Central memory CD4-positive, alpha-beta T cell (primary cell): ENCODE data around the gene MLANA.
A peak's percentile ranks its signal among the peaks of the same experiment; 100 is the strongest.
"Not testable (repeated sequence)": the region's sequence is repeated elsewhere in the genome, so short reads cannot be mapped to it uniquely, and the experiment has no call there.

Source experiments
- DNase-seq: peaks from one replicate; pipeline ENCODE4 v3.0.0; 2022

The MLANA gene

DNA sequence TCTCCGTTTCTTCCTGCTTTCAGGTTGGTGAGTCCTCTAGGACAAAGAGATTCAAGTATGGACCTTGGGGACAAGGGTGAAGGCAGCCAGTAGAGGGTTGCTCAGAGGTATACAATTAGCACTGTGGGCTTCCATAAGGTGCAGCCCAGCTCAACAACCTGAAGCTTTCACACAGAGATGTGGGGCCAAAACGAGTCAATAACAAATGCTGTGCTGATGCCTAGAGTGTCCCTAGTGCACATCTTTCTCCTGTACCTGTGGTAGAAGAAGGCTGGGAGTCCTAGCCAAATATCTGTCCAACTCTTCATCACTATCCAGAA lies 20.7 kb upstream of the MLANA start:
- no peak for DNase-seq

DNA sequence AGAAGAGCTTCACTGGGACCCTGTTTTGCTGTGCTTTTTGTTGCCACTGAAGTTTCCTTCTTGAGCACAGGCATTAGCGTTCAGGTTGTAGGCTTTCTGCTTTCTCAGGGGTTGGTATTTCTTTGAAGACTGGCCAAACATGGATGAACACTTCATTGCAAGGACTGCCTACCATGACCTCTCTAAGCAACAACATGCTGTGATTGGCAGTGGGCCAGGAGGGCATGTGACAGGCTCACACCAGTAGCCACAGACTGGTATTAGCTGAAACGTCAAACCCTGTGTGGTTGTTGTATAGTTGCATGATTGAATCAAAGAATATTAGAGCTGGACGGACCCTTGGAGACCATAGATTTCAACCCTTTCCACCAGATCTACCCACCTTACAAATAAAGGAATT lies 20.0 kb upstream of the MLANA start:
- no peak for DNase-seq

DNA sequence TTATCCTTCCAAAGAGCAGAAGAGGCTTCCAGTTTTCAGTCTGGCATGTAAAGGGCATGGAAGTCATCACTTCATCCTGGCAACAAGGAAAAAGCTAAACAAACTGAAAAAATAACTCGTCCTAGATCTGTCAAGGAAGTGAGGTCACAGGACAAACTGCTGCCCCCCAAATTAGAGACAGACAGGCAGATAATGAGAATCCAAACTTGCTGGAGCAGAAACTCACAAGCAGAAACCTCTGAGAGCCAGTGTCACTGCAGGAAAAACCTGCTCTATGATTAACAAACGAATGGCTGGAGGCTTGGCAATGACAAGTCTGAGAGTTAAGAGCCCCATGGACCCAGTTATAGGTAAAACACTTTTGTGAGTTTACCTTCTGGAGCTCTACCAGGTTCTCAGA lies 18.9 kb upstream of the MLANA start:
- DNase-seq: no peak

DNA sequence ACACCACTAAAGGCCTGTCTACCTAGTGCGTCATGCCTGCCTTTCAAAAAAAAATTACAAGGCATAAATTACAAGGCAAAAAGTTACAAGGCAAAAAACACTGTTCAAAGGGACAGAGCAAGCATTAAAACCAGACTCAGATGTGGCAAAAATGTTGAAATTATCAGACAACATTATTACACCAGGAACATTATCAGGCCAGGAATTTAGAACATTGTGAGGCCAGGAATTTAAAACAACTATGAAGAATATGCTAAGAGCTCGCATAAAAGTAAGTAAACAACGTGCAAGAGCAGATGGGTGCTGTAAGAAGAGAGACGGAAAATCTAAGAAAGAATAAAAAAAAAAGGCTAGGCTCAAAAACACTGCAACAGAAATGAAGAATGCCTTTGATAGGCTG lies 18.2 kb upstream of the MLANA start:
- DNase-seq: no peak

DNA sequence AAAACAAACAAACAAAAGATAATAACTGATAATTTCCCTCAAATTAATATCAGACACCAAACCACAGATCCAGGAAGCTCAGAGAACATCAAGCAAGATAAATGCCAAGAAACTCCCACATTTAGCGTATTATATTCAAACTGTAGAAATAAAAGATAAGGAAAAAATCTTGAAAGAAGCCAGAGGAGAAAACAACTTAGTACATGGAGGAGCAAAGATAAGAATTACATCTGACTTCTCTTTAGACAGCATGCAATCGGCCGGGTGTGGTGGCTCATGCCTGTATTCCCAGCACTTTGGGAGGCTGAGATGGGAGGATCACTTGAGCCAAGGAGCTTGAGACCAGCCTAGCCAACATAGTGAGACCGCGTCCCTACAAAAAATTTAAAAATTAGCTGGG lies 17.2 kb upstream of the MLANA start:
- no peak for DNase-seq

DNA sequence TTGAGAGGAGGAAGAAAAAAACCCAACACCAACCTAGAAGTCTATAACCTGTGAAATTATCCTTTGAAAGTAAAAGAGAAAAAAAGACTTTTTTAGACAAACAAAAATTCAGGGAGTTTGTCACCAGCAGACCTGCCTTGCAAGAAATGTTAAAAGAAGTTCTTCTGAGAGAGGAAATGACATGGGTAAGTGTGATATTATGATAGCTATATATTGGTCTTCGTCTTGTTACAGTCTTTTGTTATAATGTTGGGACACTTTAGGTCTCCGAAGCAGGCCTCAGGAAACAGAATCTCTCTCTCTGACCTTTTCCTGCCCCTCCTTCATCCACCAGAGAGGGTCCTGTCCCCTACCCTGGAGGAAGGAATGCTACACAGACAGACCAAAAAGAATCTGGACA lies 16.6 kb upstream of the MLANA start:
- no peak for DNase-seq

DNA sequence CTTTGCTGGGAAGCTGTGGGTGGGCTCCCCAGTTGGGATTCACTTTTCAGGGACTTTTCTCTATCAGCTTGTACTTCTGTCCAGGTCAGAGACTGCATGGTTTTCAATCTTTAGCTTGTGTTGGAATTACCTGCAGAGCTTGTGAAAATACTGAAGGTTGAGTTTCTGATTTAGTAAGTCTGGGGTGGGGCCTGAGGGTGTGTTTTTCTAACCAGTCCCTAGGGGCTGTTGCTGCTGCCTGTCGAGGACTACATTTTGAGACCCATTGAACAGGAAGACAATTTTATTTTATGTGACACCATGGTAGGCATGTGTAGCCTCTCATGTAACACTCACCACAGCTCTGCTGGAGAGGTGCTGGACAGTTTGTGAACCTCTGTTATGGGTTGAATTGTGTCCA lies 14.7 kb upstream of the MLANA start:
- no peak for DNase-seq

DNA sequence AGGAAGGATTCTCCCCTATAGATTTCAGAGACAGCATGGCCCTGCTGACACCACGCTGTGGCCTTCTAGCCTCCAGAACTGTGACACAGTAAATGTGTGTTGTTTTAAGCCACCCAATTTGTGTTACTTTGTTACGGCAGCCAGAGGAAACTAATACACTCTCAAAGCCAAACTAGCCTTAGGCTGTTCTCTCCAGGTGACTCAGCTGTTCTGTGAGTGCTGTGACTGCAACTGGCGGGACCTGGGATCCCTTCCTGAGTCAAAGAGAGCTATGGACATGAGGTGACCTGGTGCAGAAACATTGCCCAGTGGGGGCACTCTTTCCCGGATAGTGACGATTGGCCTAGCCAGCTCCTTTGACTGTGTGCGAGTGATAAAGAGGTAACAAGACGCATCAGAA lies 14.0 kb upstream of the MLANA start:
- no peak for DNase-seq

DNA sequence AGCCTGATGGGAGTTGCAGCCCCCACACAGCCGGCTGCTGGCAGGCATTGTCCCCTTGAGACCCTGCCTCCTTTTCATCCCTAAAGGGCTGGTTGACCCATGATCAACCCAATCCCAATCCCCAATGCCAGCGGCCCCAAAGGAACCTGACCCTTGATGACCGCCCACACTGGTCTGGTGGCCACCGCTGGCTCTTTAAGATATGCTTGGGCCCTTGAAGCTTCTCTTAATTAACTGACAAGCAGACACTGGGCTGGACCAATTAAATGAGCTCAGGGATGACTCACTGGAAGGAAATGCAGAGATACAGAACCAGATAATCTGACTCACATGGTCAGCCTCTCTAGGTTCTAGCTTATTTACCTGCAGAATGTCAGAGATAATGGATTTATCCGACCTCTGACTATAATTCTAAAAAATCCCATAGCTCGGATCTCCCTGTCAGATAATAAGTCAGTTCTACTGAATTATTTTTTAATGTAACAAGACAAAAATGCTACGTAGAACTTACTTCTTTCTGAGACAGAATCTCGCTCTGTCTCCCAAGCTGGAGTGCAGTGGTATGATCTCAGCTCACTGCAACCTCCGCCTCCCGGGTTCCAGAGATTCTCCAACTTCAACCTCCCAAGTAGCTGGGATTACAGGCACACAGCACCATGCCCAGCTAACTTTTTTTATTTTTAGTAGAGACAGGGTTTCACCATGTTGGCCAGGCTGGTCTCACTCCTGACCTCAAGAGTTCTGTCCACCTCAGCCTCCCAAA lies 11.1 kb upstream of the MLANA start:
- no peak for DNase-seq

DNA sequence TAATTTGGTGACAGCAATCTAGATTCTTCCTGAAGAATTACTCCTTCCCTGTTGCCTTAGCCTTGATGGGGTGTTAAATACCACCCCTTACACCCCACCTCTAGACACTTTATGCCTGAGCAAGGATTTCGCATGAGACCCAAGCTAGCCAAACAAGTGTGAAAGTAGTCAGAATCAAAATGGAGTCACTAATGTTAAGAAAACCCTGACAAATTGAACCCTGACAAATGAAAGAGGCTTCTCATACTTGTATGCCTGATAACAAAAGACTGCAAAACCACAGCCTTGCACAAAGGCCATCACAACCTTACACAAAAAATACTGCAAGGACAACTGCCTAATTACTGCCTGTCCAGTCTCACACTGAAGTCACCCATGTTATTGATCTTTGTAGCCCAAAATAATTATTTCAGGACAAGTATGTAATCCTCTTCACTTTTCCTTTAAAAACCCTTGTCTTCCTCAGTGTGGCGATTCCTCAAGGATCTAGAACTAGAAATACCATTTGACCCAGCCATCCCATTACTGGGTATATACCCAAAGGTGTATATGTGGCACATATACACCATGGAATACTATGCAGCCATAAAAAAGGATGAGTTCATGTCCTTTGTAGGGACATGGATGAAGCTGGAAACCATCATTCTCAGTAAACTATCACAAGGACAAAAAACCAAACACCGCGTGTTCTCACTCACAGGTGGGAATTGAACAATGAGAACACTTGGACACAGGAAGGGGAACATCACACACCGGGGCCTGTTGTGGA lies 8.3 kb upstream of the MLANA start:
- not testable (repeated sequence) for DNase-seq

DNA sequence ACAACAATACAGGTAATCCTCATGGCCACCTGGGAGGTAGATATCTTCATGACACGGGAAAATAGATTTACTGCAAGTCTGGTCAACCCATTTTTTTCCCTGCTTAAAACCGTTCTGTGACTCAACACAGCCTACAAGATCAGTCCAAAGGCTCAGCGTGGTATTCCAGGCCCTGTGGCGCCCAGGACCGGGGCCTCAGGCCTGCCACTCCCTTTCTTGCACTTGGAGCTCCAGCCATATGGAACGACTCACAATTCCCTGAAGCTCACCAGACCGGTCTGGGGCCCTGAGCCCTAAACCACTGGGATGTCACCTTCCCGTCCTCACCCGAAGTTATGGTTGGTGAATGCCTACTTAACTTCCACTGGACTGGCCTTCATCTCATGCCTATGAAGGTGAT lies 6.5 kb upstream of the MLANA start:
- no peak for DNase-seq

DNA sequence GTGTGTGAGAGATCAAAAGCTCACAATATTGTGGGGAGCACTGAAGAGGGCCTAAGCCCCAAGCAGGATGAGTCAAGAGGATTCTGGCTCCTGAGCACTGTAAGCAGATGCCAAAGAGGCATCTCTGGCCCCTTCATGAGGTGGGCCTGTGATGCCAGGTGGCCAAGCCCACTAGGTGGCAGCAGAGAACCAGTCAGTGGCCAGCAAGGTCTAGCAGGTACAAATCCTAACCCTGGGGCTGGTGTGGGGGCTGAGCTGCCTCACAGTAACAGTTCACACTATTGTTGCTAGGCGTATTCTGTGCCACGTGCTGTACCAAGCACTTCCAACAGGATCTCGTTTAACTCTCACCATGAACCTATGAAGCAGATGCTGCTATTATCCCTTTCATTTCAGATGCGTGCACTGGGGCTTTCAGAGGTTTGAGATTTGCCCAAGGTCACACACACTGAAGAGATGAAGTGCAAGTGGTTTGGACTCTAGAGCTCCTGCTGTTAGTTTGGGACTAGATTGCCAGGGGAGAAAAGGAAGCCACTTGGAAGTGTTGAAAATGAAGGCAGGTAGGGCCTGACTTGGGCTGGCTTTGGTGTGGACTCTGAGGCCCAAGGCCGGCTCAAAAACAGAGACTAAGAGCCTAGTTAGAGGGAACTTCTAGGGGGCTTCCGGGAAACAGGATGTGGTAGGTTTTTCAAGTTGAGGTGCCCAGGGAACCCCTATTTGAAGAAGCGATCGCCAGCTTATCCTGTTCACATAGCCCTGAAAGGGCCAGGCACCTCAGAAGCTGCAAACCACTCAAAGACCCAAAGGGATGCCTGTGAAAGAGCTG lies 4.4 kb upstream of the MLANA start:
- DNase-seq: peak; percentile 50

DNA sequence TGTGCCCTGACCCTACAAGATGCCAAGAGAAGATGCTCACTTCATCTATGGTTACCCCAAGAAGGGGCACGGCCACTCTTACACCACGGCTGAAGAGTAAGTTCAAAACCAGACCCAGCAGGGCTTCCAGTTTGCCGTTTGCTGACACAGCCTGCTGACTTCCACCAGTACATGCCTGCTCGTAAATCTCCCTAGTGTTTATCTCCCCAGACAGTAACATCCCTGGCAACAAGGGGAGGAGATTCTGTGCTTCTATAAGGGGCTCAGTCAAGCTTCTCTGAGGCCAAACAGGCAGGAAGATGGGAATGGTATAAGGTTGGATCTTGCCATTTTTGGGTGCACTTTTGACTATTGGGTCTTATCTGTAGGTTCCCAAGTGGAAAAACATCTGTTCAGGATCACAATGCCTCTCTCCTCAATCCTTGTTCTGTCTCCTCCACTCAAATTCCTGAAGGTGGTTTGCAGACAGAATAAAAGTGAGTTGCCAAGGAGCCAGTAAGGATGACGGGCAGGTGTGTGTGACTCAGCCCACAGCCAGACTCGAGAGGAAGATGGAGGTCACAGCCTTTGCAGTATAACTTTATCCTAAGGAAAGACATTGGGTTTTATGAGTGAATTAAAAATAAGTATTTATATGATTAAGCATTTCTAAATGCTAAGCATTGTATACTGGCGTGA lies 1.9 kb downstream of the MLANA start:
- DNase-seq: no peak

DNA sequence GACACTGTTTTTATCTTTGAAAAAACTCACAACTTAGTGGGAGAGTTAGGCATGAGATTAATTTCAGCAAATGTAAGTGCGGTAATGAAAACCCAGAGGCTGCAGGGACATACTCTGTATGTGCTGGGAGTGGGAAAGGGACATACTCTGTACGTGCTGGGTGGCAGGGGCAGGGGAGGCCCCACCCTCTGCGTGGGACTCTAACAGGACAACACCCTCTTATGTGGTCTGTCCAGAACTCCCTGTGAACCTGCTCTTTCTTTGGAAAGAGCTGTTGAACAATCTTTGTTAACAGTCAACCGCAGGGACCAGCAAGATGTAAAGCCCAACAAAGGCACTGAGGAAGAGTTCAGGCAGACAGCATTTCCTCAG lies 2.4 kb downstream of the MLANA start:
- no peak for DNase-seq

DNA sequence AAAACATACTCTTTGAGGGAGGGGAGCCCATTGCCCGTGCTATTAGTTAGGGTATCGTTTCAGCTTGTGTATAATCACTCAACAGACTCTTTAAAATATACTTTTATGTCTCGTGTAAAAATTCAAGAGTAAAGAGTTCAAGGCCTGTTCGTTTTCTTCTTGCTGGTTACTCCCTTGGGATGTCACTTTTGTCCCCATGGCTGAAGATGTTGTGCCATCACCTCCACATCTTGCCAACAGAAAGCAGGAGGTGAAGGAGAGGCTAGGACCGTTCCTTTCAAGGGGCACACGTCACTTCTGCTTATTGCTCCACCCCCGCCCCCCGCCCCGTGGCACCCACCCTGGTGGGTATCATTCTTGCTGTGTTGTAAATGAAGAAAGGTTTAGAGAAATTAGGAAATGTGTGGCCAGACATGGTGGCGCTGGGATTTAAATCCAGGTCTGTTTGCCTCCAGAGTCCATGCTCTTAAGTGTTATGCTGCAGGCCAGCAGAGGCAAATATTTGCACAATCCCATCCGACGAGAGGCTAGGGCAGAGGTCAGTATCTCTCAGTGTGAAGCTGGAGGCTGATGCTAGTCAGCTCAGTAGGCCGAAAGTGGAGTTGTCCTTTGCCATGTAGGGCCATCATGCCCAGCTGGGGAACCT lies 3.0 kb downstream of the MLANA start:
- DNase-seq: no peak

DNA sequence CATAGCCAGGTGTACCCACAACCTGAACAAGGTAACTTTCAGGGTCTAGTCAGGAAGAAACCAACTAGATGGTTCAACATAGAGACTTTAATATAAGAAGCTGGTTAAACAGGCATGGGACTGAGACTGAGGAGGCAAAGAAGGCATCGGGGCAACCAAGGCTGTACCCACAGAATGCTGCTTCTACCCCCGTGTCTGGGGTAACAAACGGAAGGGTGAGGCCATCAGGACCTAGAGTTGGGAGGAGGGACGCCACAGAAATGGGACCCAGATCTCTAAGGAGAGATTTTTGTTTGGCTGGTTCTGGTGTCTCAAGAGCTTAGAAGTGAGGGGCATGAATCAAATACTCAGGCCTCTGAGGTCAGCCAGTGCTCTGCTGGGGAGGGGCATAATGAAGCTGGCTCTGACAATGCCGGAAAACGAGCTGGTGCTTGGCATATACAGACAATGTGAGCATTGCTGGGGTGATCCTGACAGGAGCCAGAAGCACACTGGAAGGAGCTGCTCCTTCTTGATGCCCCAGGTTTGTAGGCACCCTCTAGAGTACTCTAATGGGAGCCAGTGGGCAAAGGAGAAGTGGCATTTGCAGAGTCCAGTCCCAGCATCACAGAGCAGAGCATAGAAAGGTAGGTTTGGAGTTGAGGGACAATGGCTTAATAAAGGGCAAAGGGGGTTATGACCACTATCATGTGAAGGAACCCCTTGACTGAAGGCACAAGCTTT lies 3.7 kb downstream of the MLANA start:
- no peak for DNase-seq

DNA sequence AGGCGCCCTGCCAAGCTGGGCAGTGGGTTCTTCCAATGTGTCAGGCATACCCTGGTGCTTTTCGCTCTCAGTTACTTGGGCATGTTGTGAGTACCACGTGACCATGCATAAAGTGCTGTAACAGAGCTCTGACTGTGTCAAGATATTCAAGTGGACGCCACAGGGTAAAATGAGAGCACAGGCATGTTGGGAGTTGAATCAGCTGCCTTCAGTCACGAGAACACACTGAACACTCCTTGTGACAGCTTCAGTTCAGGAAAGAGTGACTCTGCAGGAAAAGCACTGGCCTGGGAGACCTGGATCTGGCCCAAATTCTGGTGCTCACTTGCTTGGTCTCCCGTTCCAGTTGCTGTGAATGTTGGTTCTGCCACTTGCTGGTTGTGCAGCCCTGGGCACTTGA lies 5.1 kb downstream of the MLANA start:
- no peak for DNase-seq

DNA sequence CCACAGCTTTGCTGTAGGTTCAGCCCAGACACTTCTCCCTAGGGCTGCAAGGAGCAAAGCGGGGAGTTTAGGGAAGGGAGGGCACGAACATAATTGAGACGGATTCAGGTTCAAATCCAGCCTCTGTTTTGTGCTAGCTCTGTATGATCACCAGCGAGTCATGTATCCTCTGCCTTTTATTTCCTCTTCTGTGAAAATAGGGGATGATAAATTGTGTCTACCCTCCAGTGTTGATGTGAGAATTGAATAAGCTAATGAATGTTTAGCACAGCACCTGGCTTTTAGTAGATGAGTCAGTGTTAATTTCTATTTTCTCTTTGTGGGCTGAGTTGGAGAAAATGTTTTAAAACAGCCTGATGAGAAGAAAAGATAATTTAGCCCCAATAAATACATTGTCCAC lies 6.2 kb downstream of the MLANA start:
- DNase-seq: no peak

DNA sequence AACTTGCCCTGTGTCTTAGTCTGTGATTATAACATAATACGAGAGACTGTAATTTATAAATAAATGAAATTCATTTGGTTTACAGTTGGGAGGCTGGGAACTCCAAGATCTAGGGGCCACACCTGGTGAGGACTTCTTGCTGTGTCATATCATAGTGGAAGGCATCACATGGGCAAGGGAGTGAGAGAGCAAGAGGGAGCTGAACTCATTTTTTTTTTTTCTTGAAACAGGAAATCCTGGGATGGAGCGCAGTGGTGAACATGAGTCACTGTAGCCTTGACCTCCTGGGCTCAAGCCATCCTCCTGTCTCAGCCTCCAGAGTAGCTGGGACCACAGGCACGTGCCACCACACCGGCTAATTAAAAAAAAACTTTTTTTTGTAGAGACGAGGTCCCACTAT lies 7.2 kb downstream of the MLANA start:
- DNase-seq: no peak

DNA sequence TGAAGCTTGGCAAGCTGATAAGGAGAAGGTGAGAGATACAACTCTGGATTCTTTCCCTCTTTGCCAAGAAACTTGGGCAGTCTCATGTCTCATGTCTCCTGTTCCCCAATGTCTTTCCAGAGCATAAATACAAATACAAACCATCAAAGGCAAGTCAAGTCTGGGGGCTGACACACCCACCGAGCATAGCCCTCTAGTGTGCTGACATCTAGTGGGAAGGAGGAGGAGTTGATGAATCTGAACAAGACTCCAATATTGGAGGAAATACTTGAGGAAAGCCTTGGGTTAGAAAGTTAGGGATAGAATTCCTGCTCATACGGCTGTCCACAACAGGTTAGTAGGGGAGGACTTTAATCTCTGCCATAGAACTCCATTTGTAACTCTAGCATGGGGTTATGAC lies 8.6 kb downstream of the MLANA start:
- DNase-seq: no peak

DNA sequence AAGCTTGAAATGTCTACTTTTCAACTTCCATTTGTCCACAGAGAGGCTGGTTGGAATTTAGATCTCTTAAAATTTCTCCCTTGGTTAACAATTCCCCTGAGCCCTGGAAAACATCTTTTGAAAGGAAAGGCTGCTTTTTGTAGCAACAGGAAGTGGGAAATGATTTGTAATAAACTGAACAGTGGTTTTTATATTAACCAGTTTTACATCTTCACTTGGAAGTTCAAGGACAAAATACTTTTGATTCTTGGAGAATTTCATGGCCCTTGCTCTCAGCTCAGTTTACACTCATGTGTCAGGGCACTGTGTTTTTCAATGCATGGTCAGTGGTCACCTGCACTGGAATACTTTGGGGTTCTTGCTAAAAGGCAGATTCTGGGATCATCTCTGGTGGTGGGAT lies 9.9 kb downstream of the MLANA start:
- no peak for DNase-seq

DNA sequence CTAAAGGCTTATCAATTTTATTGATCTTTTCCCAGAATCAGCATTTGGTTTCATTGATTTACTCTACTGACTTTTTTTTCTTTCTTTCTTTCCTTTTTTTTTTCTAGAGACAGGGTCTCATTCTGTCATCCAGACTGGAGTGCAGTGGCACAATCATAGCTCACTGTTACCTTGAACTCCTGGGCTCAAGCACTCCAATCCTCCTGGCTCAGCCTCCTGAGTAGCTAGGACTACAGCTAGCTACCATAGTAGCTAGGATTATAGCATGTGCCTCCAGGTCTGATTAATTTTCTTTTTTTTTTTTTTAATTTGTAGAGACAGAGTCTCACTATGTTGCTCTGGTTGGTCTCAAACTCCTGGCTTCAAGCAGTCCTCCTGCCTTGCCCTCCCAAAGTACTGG lies 11.7 kb downstream of the MLANA start:
- no peak for DNase-seq
